A549 (cell line): ENCODE measurements around the gene PRPSAP2. TPM values are rescaled to one million over a fixed set of nuclear protein-coding genes. Genes with fewer than 3 reads are reported as not detected.

Experiments used
- ATAC-seq, 2 experiments: fragments of 200-7000 bp in 1 of 2; fragments of >200 bp in 1 of 2; cut with Nextera tagmentation in 1 of 2; cut with Tn5 transposase in 1 of 2; 3 replicates each; pipeline versions ENCODE4 v1.8.0 to v1.9.1; 2018 to 2020; ENCODE audit warnings: mild to moderate bottlenecking in 1 of 2, moderate library complexity in 1 of 2
- CTCF ChIA-PET: fragments of 300-600 bp; sonication (Branson Sonifier 250); formaldehyde crosslinking; extraction: SDS; loops from one replicate; lab custom pipeline; 2021; ENCODE audit warnings: antibody characterized with exemption, inconsistent platforms; lab: Yijun Ruan, JAX
- POLR2A ChIA-PET: fragments of 350-600 bp; formaldehyde crosslinking; extraction: SDS; loops from one replicate; lab custom pipeline; 2021; ENCODE audit warnings: antibody characterized with exemption, inconsistent platforms; lab: Yijun Ruan, JAX
- DNase-seq, 2 experiments: peaks; one replicate each; pipeline versions ENCODE4 v3.0.0 to v3.0.0-alpha.2; 2011 to 2016; ENCODE audit warnings: low read depth in 1 of 2, low spot score in 1 of 2
- FAIRE-seq: peaks from 2 replicates; lab custom pipeline; 2011; peaks lifted over from hg19 to GRCh38; lab: Jason Lieb, UNC
- H3K27ac ChIP-seq, 2 experiments: fragments of >200 bp; sonication (Bioruptor Twin); formaldehyde crosslinking; 3 replicates each; pipeline ENCODE4 v1.5.1; 2016 to 2017
- H3K4me1 ChIP-seq: fragments of >200 bp; sonication (Bioruptor Twin); formaldehyde crosslinking; 3 replicates; pipeline ENCODE4 v1.6.1; 2016
- H3K4me2 ChIP-seq: fragments of >200 bp; sonication (Bioruptor Twin); formaldehyde crosslinking; 3 replicates; pipeline ENCODE4 v1.6.1; 2016
- H3K4me3 ChIP-seq: fragments of >200 bp; sonication (Bioruptor Twin); formaldehyde crosslinking; 3 replicates; pipeline ENCODE4 v1.5.1; 2016
- H3K9me3 ChIP-seq: fragments of >200 bp; sonication (Bioruptor Twin); formaldehyde crosslinking; 3 replicates; pipeline ENCODE4 v1.6.1; 2016
- BCL3 ChIP-seq: fragments of >200 bp; sonication (Bioruptor Twin); formaldehyde crosslinking; IDR thresholded peaks from 3 replicates; pipeline ENCODE4 v1.6.1; 2016
- BHLHE40 ChIP-seq: IDR thresholded peaks from 2 replicates; pipeline ENCODE4 v1.6.1; 2012; ENCODE audit warnings: low read depth, low read length, inconsistent platforms
- CBX8 ChIP-seq: fragments of 200-600 bp; sonication (generic); IDR thresholded peaks from 2 replicates; pipeline ENCODE4 v1.6.1; 2016
- CHD2 ChIP-seq: fragments of 150-350 bp; IDR thresholded peaks from 2 replicates; pipeline ENCODE4 v1.6.1; 2014; ENCODE audit warnings: low read length; ENCODE audit not compliant: partially characterized antibody
- EHMT2 ChIP-seq: fragments of 200-600 bp; sonication (generic); IDR thresholded peaks from 2 replicates; pipeline ENCODE4 v1.6.1; 2016; ENCODE audit warnings: antibody characterized with exemption, low read depth, mild to moderate bottlenecking, moderate library complexity
- EP300 ChIP-seq, 2 experiments: fragments of >200 bp; sonication (Bioruptor Twin); formaldehyde crosslinking; IDR thresholded peaks; 2 replicates in 1 of 2; 3 replicates in 1 of 2; pipeline ENCODE4 v1.6.1; 2016 to 2017
- FOXS1 ChIP-seq: fragments of 250-450 bp; sonication (Bioruptor Pico); IDR thresholded peaks from 2 replicates; pipeline ENCODE4 v1.5.0; 2020; ENCODE audit warnings: mild to moderate bottlenecking, moderate library complexity
- GATA3 ChIP-seq: IDR thresholded peaks from 2 replicates; pipeline ENCODE4 v1.6.1; 2012; ENCODE audit warnings: borderline replicate concordance
- HOXA7 ChIP-seq: fragments of 250-450 bp; sonication (Bioruptor Pico); IDR thresholded peaks from 2 replicates; pipeline ENCODE4 v1.5.0; 2020; ENCODE audit warnings: mild to moderate bottlenecking, moderate library complexity
- KDM1A ChIP-seq: fragments of 200-600 bp; sonication (generic); IDR thresholded peaks from 2 replicates; pipeline ENCODE4 v1.6.1; 2016; ENCODE audit warnings: low read depth, mild to moderate bottlenecking
- RFX5 ChIP-seq: fragments of 450-650 bp; IDR thresholded peaks from 2 replicates; pipeline ENCODE4 v1.7.1; 2014; ENCODE audit warnings: antibody characterized with exemption, mild to moderate bottlenecking, moderate library complexity
- RNF2 ChIP-seq: fragments of 200-600 bp; sonication (generic); IDR thresholded peaks from 2 replicates; pipeline ENCODE4 v1.6.1; 2016; ENCODE audit warnings: low read depth, mild to moderate bottlenecking, antibody characterized with exemption, moderate library complexity, borderline replicate concordance
- SMC3 ChIP-seq: fragments of >200 bp; sonication (Bioruptor Twin); formaldehyde crosslinking; IDR thresholded peaks from 3 replicates; pipeline ENCODE4 v1.6.1; 2018; ENCODE audit warnings: inconsistent platforms
- ZSCAN20 ChIP-seq: fragments of 250-450 bp; sonication (Bioruptor Pico); IDR thresholded peaks from 2 replicates; pipeline ENCODE4 v1.8.0; 2022; ENCODE audit warnings: mild to moderate bottlenecking, moderate library complexity
- whole genome bisulfite sequencing: methylation state at CpG from one replicate; pipeline ENCODE4 v1.1.6; 2017; ENCODE audit errors: missing lambda C conversion rate; 5-methylcytosine and 5-hydroxymethylcytosine counted together
- polyA plus RNA-seq, 4 experiments: library from polyadenylated mRNA; depleted of rRNA in 3 of 4; stranded (reverse); fragments of >200 nt; fragmentation: RNase III in 1 of 4; extraction: RNeasy Plus Mini Kit Qiagen cat#74134 plus additional on column Dnase treatment in 1 of 4; gene quantifications; 2 replicates in 3 of 4; 3 replicates in 1 of 4; pipeline ENCODE4 v1.2.3, GENCODE V29; 2011 to 2017
- TF ChIP-seq, protein P1 (sequence below): fragments of 200-600 bp; sonication (generic); IDR thresholded peaks from 2 replicates; pipeline ENCODE4 v1.6.1; 2016; ENCODE audit warnings: antibody characterized with exemption, mild to moderate bottlenecking, moderate library complexity

PRPSAP2 gene
- polyA plus RNA-seq, 2 of the 4 experiments (the other 2 are of a cell fraction) = 53.3 to 82.1 TPM

GRCh38 chr17:18964018-18964351 is 106.1 kb downstream of the PRPSAP2 start:
- FAIRE-seq (no peak), DNase-seq (no peak), ATAC-seq (no peak)
- no peaks in the 10 kb centered on the region for H3K9me3 ChIP-seq
- H3K4me1 ChIP-seq = peaks cover 52% of the 10 kb centered on the region
- peak overlapping the region in 1 of 2 experiments; percentile 86; a peak in 4 of 6 replicates for H3K27ac ChIP-seq
- H3K4me2 ChIP-seq = no peak overlapping the region
- no peak for TF ChIP-seq KDM1A
- TF ChIP-seq RFX5 = no peak
- no peak for TF ChIP-seq EHMT2
- TF ChIP-seq, protein P1, sequence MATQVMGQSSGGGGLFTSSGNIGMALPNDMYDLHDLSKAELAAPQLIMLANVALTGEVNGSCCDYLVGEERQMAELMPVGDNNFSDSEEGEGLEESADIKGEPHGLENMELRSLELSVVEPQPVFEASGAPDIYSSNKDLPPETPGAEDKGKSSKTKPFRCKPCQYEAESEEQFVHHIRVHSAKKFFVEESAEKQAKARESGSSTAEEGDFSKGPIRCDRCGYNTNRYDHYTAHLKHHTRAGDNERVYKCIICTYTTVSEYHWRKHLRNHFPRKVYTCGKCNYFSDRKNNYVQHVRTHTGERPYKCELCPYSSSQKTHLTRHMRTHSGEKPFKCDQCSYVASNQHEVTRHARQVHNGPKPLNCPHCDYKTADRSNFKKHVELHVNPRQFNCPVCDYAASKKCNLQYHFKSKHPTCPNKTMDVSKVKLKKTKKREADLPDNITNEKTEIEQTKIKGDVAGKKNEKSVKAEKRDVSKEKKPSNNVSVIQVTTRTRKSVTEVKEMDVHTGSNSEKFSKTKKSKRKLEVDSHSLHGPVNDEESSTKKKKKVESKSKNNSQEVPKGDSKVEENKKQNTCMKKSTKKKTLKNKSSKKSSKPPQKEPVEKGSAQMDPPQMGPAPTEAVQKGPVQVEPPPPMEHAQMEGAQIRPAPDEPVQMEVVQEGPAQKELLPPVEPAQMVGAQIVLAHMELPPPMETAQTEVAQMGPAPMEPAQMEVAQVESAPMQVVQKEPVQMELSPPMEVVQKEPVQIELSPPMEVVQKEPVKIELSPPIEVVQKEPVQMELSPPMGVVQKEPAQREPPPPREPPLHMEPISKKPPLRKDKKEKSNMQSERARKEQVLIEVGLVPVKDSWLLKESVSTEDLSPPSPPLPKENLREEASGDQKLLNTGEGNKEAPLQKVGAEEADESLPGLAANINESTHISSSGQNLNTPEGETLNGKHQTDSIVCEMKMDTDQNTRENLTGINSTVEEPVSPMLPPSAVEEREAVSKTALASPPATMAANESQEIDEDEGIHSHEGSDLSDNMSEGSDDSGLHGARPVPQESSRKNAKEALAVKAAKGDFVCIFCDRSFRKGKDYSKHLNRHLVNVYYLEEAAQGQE = no peak
- no peak for TF ChIP-seq RNF2
- no peak for TF ChIP-seq SMC3
- TF ChIP-seq BHLHE40 = no peak
- TF ChIP-seq BCL3 = no peak
- TF ChIP-seq GATA3 = no peak
- no peak for TF ChIP-seq CHD2
- TF ChIP-seq EP300 (IDR thresholded peaks at IDR 0.05) = no peak
- no peak for TF ChIP-seq ZSCAN20
- WGBS = 82% methylated on average over 9 of the region's 9 CpGs
- ChIA-PET CTCF (interaction anchor here (1.3 to 8.8 kb wide), 3 partner anchors 12 to 49 kb away, joined by 6 to 215 read pairs (median 110); partner anchors contain the start of gene SLC5A10), POLR2A (no interaction called here)
- no peak overlapping the region for H3K4me3 ChIP-seq

DNA sequence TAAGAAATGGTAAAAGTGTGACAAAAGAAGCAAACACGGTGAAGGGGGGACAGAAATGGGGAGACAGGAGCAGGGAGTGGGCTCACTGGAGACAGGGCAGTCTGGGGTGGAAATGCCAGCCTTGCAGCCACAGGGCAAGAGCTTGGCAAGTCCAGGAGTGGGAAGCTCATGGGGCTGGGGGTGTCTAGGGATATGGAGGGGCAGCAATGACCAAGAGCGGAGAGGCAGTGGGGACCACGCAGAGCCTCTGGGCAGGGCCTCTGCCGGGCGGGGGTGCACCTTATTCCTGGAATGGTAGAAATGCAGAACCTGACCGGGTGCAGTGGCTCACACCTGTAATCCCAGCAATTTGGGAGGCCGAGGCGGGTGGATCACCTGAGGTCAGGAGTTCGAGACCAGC is 106.6 kb downstream of the PRPSAP2 start:
- Histone ChIP-seq H3K27ac (peak overlapping the region in 1 of 2 experiments; percentile 86; a peak in 4 of 6 replicates), H3K4me1 (peaks cover 58% of the 10 kb centered on the region), H3K4me3 (no peak overlapping the region), H3K4me2 (no peak overlapping the region), H3K9me3 (no peaks in the 10 kb centered on the region)
- ChIA-PET POLR2A (no interaction called here), CTCF (interaction anchor here (1.3 to 8.8 kb wide), 3 partner anchors 12 to 48 kb away, joined by 6 to 215 read pairs (median 110); partner anchors contain the start of gene SLC5A10)
- WGBS = 89% methylated on average over 9 of the region's 9 CpGs
- no peak for TF ChIP-seq KDM1A
- no peak for TF ChIP-seq FOXS1 (CRISPR knock-in tag)
- no peak for TF ChIP-seq HOXA7 (CRISPR knock-in tag)
- ATAC-seq = no peak
- FAIRE-seq = no peak
- no peak for DNase-seq

DNA sequence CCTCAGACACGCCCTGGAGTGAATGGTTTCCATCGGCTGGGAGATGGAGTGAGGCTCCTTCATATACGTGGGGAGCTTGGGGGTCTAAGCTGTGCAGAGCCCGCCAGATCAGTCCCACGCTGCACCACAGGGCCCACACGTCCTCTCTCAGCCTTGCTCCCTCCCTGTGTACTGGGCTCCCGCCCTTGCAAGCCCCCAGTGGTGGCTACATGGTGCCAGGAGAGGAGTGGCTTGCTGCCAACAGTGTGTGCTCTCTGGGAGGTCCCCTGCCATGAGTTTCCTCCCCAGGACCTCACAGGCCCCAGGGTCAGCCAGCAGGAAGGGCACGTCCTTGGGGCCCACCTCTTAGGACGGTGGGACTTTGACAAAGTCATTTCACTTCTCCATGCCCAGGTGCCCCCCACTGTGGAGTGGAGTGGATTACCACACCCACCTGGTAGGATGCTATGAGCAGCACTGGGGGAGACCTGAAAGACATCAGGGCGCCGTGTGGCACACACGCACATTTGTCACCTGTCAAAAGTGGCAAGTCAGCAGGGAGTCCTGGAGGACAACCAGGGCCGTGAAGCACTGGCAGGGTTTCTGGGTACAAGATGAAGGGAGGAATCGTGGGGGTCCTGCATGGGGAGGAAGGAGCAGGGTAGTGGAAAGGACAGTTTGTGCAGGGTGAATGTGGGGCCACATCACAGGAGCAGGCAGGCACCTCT is 107.8 kb downstream of the PRPSAP2 start:
- WGBS = 83% methylated on average over 12 of the region's 14 CpGs
- FAIRE-seq = no peak
- TF ChIP-seq CHD2 (no peak), CBX8 (no peak)
- ChIA-PET CTCF (interaction anchor here (1.3 to 8.8 kb wide), 2 partner anchors 14 to 47 kb away, joined by 6 to 110 read pairs; partner anchors contain the start of gene SLC5A10), POLR2A (no interaction called here)
- Histone ChIP-seq H3K4me2 (no peak overlapping the region), H3K27ac (peak overlapping the region in 1 of 2 experiments; percentile 50; a peak in 2 of 6 replicates), H3K4me1 (peaks cover 65% of the 10 kb centered on the region), H3K9me3 (no peaks in the 10 kb centered on the region), H3K4me3 (no peak overlapping the region)
- ATAC-seq = no peak
- DNase-seq = no peak
